Adrenal gland (tissue), 5 donors: ENCODE data around the gene ARHGAP35.
"Not testable (repeated sequence)": the region's sequence is repeated elsewhere in the genome, so short reads cannot be mapped to it uniquely, and the experiment has no call there.

ENCODE experiments used
- POLR2A ChIP-seq, 2 donors: fragments of 450-650 bp; IDR thresholded peaks; one replicate each; pipeline ENCODE4 v1.6.1; 2017; ENCODE audit warnings: antibody characterized with exemption in 2 of 2, mild to moderate bottlenecking in 2 of 2, moderate library complexity in 1 of 2
- TF ChIP-seq, protein P1 (sequence below), 6 experiments: fragments of 450-650 bp in 4 of 6; fragments of 200-600 bp in 2 of 6; sonication (generic) in 1 of 6; IDR thresholded peaks; 1 replicate in 5 of 6; 2 replicates in 1 of 6; pipeline versions ENCODE4 v1.5.1 to v1.8.0; 2016 to 2021; ENCODE audit warnings: antibody characterized with exemption in 6 of 6, mild to moderate bottlenecking in 2 of 6, moderate library complexity in 1 of 6
- donor health status: DM: no; HTN: no; CAD: no.

DNA sequence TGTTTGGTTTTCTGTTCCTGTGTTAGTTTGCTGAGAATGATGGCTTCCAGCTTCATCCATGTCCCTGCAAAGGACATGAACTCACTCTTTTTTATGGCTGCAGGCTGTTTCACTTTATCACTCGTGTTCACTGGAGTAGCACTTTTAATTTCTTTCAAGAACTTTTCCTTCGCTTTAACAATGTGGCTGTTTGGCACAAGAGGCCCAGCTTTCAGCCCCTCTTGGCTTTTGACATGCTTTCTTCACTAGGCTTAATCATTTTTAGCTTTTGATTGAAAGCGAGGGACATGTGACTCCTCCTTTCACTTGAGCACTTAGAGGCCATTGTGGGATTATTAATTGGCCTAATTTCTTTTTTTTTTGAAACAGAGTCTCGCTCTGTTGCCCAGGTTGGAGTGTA, 22.0 kb downstream of the ARHGAP35 start:
- not testable (repeated sequence) for TF ChIP-seq POLR2A (IDR thresholded peaks at IDR 0.05)
- TF ChIP-seq, protein P1, sequence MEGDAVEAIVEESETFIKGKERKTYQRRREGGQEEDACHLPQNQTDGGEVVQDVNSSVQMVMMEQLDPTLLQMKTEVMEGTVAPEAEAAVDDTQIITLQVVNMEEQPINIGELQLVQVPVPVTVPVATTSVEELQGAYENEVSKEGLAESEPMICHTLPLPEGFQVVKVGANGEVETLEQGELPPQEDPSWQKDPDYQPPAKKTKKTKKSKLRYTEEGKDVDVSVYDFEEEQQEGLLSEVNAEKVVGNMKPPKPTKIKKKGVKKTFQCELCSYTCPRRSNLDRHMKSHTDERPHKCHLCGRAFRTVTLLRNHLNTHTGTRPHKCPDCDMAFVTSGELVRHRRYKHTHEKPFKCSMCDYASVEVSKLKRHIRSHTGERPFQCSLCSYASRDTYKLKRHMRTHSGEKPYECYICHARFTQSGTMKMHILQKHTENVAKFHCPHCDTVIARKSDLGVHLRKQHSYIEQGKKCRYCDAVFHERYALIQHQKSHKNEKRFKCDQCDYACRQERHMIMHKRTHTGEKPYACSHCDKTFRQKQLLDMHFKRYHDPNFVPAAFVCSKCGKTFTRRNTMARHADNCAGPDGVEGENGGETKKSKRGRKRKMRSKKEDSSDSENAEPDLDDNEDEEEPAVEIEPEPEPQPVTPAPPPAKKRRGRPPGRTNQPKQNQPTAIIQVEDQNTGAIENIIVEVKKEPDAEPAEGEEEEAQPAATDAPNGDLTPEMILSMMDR (IDR thresholded peaks at IDR 0.05), result not testable (repeated sequence)
